ENCODE results near the gene ASIC2.

DNA sequence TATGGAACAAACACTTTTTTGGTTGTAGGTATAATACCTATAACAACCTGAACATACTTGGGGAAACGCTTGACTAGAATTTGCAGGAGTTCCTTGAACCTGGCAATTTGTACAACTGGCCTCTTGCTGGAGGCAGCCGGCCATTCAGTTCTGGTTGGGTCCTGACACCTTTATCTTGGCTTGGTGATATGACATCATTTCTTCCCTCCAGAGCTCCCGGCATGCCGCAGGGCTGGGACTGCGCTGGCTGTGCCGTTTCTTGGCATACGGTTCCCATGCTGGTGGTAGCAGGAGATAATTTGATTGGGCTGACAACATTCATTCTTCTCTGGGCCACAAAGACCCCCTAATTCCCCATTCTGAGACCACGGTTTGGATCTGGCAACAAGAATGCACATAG is 87.5 kb downstream of the ASIC2 start:
- TF ChIP-seq, protein P1, sequence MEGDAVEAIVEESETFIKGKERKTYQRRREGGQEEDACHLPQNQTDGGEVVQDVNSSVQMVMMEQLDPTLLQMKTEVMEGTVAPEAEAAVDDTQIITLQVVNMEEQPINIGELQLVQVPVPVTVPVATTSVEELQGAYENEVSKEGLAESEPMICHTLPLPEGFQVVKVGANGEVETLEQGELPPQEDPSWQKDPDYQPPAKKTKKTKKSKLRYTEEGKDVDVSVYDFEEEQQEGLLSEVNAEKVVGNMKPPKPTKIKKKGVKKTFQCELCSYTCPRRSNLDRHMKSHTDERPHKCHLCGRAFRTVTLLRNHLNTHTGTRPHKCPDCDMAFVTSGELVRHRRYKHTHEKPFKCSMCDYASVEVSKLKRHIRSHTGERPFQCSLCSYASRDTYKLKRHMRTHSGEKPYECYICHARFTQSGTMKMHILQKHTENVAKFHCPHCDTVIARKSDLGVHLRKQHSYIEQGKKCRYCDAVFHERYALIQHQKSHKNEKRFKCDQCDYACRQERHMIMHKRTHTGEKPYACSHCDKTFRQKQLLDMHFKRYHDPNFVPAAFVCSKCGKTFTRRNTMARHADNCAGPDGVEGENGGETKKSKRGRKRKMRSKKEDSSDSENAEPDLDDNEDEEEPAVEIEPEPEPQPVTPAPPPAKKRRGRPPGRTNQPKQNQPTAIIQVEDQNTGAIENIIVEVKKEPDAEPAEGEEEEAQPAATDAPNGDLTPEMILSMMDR (IDR thresholded peaks at IDR 0.05; ENCODE audit: low read depth, low read length, poor library complexity, severe bottlenecking), result no peak
- no peak for TF ChIP-seq EZH2phosphoT487 (IDR thresholded peaks at IDR 0.05; ENCODE audit: borderline replicate concordance, low read length)
